Muscle layer of duodenum (tissue), 2 donors: ENCODE data around the gene COPS9.

Source experiments
- H3K27ac ChIP-seq: one replicate; pipeline ENCODE4 v1.7.0; 2013; ENCODE audit warnings: mild to moderate bottlenecking, low read length
- H3K27me3 ChIP-seq: one replicate; pipeline ENCODE4 v1.7.0; 2013; ENCODE audit warnings: low read depth, mild to moderate bottlenecking, control low read depth, low read length
- H3K36me3 ChIP-seq, 2 donors: one replicate each; pipeline ENCODE4 v1.7.0; 2013; ENCODE audit warnings: low read length in 2 of 2, control low read depth in 1 of 2, mild to moderate bottlenecking in 1 of 2; ENCODE audit not compliant: insufficient read depth in 2 of 2, control insufficient read depth in 1 of 2
- H3K4me1 ChIP-seq, 2 donors: one replicate each; pipeline ENCODE4 v1.7.0; 2013; ENCODE audit warnings: low read length in 2 of 2, mild to moderate bottlenecking in 2 of 2, control low read depth in 1 of 2, moderate library complexity in 1 of 2; ENCODE audit not compliant: insufficient read depth in 2 of 2, control insufficient read depth in 1 of 2
- H3K4me3 ChIP-seq, 2 donors: one replicate each; pipeline ENCODE4 v1.7.0; 2013; ENCODE audit warnings: low read length in 2 of 2, low read depth in 1 of 2, mild to moderate bottlenecking in 1 of 2
- H3K9me3 ChIP-seq, 2 donors: one replicate each; pipeline ENCODE4 v1.7.0; 2013; ENCODE audit warnings: low read length in 2 of 2, control low read depth in 1 of 2, mild to moderate bottlenecking in 1 of 2; ENCODE audit not compliant: control insufficient read depth in 1 of 2
- donor health status: healthy.

Gene COPS9

GRCh38 chr2:240130393-240131195, 5.5 kb downstream of the COPS9 start:
- peaks cover 38 to 76% of the 10 kb centered on the region in 2 donors for H3K36me3 ChIP-seq
- H3K4me3 ChIP-seq: no peak overlapping the region
- H3K9me3 ChIP-seq: no peaks in the 10 kb centered on the region
- no peak overlapping the region for H3K27ac ChIP-seq
- H3K4me1 ChIP-seq: peaks cover 8 to 16% of the 10 kb centered on the region in 2 donors
- H3K27me3 ChIP-seq: no peaks in the 10 kb centered on the region

GRCh38 chr2:240129731-240130392, 6.2 kb downstream of the COPS9 start:
- Histone ChIP-seq H3K9me3 (no peaks in the 10 kb centered on the region), H3K27ac (no peak overlapping the region), H3K4me1 (peaks cover under 1 to 8% of the 10 kb centered on the region in 2 donors), H3K36me3 (peaks cover 38 to 76% of the 10 kb centered on the region in 2 donors), H3K27me3 (no peaks in the 10 kb centered on the region), H3K4me3 (no peak overlapping the region)

- H3K4me1 ChIP-seq: peaks cover 0 to 3% of the 10 kb centered on the region in 2 donors
- H3K27ac ChIP-seq: no peak overlapping the region
- no peaks in the 10 kb centered on the region for H3K27me3 ChIP-seq
- H3K36me3 ChIP-seq: peaks cover 38 to 76% of the 10 kb centered on the region in 2 donors
- H3K4me3 ChIP-seq: no peak overlapping the region
- no peaks in the 10 kb centered on the region for H3K9me3 ChIP-seq
Measured at GRCh38 chr2:240129311-240129710, 6.8 kb downstream of the COPS9 start.

- Histone ChIP-seq H3K36me3 (peaks cover 38 to 75% of the 10 kb centered on the region in 2 donors), H3K9me3 (no peaks in the 10 kb centered on the region), H3K27me3 (no peaks in the 10 kb centered on the region), H3K4me1 (no peaks in the 10 kb centered on the region), H3K27ac (no peak overlapping the region), H3K4me3 (no peak overlapping the region)
Measured at GRCh38 chr2:240128608-240129145, 7.4 kb downstream of the COPS9 start.

GRCh38 chr2:240127911-240128607, 8.0 kb downstream of the COPS9 start:
- Histone ChIP-seq H3K4me3 (no peak overlapping the region), H3K36me3 (peaks cover 31 to 69% of the 10 kb centered on the region in 2 donors), H3K27me3 (no peaks in the 10 kb centered on the region), H3K4me1 (no peaks in the 10 kb centered on the region), H3K27ac (no peak overlapping the region), H3K9me3 (no peaks in the 10 kb centered on the region)

GRCh38 chr2:240127191-240127750, 8.8 kb downstream of the COPS9 start:
- Histone ChIP-seq H3K4me1 (no peaks in the 10 kb centered on the region), H3K27ac (no peak overlapping the region), H3K9me3 (no peaks in the 10 kb centered on the region), H3K36me3 (peaks cover 24 to 61% of the 10 kb centered on the region in 2 donors), H3K4me3 (no peak overlapping the region), H3K27me3 (no peaks in the 10 kb centered on the region)

GRCh38 chr2:240126731-240127130, 9.4 kb downstream of the COPS9 start:
- Histone ChIP-seq H3K4me1 (no peaks in the 10 kb centered on the region), H3K27ac (no peak overlapping the region), H3K36me3 (peaks cover 23 to 56% of the 10 kb centered on the region in 2 donors), H3K4me3 (no peak overlapping the region), H3K27me3 (no peaks in the 10 kb centered on the region), H3K9me3 (no peaks in the 10 kb centered on the region)

- Histone ChIP-seq H3K4me1 (no peaks in the 10 kb centered on the region), H3K4me3 (no peak overlapping the region), H3K27ac (no peak overlapping the region), H3K36me3 (peaks cover 19 to 47% of the 10 kb centered on the region in 2 donors), H3K9me3 (no peaks in the 10 kb centered on the region), H3K27me3 (no peaks in the 10 kb centered on the region)
Measured at GRCh38 chr2:240125742-240126141, 10.4 kb downstream of the COPS9 start.

- H3K27me3 ChIP-seq: no peaks in the 10 kb centered on the region
- no peak overlapping the region for H3K4me3 ChIP-seq
- peaks cover 9 to 36% of the 10 kb centered on the region in 2 donors for H3K36me3 ChIP-seq
- H3K27ac ChIP-seq: no peak overlapping the region
- no peaks in the 10 kb centered on the region for H3K9me3 ChIP-seq
- no peaks in the 10 kb centered on the region for H3K4me1 ChIP-seq
Measured at GRCh38 chr2:240124651-240125030, 11.5 kb downstream of the COPS9 start.

- Histone ChIP-seq H3K4me1 (no peaks in the 10 kb centered on the region), H3K27me3 (no peaks in the 10 kb centered on the region), H3K36me3 (peaks cover 5 to 30% of the 10 kb centered on the region in 2 donors), H3K4me3 (no peak overlapping the region), H3K27ac (no peak overlapping the region), H3K9me3 (no peaks in the 10 kb centered on the region)
Measured at GRCh38 chr2:240123821-240124650, 12.1 kb downstream of the COPS9 start.
